ENCODE data around the gene NFATC4.

NFATC4 gene

DNA sequence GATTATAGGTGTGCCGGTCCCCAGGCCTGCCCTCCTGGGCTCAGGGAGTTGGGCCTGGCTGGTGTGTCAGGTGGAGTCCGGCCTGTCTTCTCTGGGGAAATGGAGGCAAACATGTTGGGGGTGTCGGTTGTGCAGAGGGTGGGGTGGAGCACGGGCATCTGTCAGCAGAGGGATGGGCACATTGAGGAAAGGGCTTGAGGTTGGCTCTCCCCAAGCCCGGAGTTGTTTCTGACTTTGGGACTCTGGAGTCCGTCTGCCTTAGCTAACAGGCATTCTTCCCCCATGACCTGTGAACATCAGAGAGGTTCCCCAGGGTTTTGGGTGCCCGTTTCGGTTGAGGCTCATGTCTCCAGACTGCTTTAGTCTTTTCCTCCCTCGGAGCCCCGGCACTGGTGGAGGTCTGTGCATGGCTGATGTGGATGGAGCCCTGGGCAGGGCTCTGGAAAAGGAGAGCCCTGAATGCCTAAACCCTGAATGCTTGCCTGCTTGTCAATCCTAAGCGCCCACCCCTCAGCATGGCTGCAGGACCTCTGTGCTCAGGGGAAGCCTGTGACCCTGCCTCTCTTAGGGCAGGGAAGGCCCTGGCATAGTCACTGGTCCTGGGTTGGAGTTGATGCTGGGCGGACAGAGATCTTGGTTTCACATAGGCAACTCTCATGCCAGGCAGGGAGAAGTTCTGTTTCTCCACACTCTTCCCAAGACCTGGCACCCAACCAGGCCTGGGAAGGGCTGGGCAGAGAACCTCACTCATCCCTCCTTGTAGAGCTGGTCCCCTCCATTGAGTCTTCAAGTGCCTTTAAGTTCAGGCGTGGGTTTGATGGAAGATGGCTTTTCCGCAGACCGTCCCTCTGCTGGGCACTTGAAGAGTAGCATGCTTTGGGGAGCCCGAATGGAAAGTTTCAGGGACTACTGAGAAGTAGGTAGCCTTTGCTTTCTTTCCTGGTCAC, 43.7 kb downstream of the NFATC4 start:
- no peak for DNase-seq

DNA sequence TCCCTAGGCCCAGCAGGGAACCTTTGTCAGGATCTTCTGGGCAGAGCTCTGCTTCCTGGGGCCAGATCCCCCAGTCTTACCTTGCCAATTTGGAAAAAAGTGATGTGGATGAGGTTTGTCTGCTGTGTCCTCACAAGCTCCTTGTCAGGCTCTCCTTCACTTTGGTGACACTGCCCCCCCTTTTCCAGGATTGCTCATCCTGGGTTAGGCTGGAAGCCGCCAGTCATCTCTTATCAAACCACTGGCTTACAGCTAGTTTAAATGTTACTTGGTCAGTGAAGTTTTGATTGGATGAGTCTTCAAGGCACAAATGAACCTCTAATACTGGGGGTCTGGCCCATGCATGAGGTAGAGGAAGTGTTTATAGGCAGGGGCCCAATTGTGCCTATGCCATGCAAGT, 46.1 kb downstream of the NFATC4 start:
- DNase-seq = no peak

DNA sequence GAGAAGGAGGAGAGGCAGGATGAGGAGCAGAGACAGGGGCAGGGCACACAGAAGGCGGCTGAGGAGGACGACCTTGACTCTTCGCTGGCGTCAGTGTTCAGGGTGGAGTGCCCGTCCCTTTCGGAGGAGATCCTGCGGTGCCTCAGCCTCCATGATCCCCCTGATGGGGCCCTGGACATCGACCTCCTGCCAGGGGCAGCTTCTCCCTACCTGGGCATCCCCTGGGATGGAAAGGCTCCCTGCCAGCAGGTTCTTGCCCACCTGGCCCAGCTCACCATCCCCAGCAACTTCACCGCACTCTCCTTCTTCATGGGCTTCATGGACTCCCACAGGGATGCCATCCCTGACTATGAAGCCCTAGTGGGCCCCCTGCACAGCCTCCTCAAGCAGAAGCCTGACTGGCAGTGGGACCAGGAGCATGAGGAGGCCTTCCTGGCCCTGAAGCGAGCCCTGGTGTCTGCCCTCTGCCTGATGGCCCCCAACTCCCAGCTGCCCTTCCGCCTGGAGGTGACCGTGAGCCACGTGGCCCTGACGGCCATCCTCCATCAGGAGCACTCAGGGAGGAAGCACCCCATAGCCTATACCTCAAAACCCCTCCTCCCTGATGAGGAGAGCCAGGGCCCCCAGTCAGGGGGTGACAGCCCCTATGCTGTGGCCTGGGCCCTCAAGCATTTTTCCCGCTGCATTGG, 46.9 kb downstream of the NFATC4 start:
- DNase-seq = no peak

DNA sequence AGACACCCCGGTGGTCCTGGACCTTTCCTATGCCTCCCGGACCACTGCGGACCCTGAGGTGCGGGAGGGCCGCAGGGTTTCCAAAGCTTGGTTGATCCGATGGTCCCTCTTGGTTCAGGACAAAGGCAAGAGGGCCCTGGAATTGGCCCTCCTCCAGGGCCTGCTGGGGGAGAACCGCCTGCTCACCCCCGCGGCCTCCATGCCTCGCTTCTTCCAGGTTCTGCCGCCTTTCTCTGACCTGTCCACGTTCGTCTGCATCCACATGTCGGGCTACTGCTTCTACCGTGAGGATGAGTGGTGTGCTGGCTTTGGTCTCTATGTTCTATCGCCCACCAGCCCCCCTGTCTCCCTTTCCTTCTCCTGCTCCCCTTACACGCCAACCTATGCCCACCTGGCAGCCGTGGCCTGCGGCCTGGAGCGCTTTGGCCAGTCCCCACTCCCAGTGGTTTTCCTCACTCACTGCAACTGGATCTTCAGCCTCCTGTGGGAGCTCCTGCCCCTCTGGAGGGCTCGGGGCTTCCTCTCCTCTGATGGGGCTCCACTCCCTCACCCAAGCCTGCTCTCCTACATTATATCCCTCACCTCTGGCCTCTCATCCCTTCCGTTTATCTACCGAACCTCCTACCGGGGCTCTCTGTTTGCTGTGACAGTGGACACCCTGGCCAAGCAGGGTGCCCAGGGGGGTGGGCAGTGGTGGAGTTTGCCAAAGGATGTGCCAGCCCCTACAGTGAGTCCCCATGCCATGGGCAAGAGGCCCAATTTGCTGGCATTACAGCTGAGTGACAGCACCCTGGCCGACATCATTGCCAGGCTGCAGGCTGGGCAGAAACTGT, 47.7 kb downstream of the NFATC4 start:
- no peak for DNase-seq

DNA sequence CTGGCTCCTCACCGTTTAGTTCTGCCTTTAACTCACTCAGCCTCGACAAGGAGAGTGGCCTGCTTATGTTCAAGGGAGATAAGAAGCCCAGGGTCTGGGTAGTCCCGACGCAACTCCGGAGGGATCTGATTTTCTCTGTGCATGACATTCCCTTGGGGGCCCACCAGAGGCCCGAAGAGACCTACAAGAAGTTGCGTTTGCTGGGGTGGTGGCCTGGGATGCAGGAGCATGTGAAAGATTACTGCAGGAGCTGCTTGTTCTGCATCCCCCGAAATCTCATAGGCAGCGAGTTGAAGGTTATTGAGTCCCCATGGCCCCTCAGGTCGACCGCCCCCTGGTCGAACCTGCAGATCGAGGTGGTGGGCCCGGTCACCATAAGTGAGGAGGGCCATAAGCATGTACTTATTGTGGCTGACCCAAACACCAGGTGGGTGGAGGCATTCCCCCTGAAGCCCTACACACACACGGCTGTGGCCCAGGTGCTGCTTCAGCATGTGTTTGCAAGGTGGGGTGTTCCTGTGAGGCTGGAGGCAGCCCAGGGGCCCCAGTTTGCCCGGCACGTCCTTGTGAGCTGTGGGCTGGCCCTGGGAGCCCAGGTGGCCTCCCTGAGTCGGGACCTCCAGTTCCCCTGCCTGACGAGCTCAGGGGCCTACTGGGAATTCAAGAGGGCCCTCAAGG, 48.4 kb downstream of the NFATC4 start:
- no peak for DNase-seq

DNA sequence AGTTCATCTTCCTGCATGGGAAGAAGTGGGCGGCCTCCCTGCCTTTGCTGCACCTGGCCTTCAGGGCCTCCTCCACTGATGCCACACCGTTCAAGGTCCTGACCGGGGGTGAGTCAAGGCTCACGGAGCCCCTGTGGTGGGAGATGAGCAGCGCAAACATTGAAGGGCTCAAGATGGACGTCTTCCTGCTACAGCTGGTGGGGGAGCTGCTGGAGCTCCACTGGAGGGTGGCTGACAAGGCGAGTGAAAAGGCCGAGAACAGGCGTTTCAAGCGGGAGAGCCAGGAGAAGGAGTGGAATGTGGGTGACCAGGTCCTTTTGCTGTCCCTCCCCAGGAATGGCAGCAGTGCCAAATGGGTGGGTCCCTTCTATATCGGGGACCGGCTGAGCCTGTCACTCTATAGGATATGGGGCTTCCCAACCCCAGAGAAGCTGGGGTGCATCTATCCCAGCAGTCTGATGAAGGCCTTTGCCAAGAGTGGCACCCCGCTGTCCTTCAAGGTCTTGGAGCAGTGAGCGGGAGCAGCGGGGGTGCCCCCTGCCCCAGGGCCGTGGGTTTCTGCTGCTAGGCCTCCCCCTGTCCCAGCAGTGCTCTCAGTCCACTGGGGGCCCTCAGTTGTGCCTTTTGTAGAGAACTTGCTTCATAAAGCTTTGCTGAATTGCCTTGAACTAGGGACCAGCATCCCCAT, 49.1 kb downstream of the NFATC4 start:
- no peak for DNase-seq

DNA sequence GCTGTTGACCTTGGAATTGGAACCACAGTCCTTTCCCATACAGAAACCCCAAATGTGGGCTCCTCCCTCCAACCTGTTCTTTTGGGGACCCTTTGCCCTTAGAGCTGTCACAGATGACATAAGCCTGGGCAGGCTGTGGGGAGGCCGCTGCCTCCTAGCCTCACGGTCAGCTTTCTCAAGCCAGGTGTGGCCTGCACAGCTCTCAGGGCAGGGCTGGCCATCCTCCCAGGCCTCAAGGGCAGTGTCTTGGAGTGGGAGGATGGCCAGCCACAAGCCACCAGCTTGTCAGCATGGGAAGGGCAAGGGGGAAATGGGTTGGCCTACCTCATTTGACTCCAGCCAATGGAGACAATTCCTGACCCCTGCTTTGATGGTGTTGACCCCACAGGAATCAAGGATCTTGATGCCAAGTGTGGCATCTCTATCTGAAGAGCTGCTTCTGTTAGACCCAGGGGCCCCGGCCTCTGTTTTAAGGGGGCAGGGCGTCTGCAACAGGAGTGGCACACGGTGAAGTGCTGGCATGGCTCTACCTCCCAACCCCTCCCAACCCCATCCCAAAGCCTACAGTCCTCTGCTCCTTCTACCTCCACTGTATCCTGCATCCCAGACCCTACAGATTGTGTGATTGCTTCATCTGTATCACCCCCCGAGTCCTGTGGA, 50.0 kb downstream of the NFATC4 start:
- no peak for DNase-seq

DNA sequence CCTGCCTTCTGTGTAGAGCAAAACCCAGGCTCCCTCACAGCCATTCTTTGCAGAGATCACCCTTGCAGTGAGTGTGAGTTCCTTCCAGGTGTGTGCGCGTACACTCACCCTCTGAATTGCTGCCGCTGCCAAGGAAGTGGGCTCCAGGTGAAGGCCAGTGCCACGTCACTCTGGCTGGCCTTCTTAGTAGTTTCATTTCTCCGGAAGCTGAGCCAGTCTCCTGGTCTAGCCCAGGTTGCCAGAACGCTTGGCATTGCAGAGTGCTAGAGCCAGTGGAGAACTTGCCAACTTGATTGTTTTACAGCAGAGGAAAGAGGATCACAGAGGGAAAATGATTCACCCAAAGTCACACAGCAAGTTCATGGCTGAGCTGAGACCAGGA, 50.5 kb downstream of the NFATC4 start:
- DNase-seq = no peak

DNA sequence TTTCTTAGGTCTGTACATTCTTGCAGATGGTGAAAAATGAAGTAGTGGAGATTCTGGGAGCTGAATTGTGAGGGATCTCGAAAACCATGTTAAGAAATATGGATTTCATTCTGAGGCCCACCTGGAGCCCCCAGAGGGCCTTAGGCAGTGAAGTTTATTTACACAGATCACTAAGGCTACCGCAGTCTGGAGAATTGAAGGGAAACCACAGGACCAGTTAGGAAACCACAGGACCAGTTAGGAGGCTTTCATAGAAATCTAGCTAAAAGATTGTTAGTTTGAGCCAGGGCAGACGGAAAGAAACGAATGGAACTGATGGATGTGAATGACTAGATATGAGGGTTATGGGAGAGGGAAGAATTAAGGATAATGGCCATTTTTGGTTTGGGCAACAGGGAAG, 54.3 kb downstream of the NFATC4 start:
- no peak for DNase-seq

DNA sequence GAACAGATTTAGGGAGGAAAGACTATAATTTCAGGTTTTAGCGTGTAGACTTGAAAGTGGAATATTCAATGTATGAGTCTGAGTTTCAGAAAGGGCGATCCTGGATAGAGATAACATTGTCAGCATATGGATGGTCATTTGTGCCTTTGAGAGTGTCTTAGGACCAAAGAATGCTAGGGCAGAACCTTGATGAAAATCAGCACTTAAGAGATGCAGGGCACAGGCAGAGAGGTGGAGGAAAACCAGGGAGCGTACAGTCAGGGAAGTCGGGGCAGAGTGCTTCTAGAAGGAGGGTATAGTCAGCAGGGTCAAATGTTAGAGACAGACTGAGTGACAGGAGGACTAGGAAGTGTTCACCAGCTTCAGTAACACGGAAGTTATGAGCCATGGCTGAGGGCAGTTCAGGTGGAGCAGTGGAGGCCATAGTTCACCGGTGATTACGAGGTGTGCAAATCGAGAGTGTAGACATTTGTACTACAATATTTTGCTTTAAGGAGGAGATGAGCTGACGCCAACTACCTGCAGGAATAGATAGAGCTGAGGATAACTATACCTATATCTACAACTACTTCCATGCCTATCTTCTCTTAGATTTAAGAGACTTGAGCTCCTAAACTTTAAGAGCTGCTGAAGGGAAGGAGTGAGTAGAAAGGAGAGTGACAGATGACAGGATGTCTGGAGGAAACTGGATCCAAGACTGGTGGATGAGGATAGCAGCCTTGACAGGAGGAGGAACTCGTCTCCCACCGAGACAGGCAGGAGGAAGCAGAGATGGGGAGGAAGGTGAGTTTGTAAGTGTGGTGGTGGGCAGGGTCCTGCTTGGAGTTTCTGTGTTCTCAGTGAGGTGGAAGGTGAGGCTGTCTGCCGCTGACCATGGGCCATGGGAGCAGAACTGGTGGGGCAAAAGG, 55.0 kb downstream of the NFATC4 start:
- no peak for DNase-seq

DNA sequence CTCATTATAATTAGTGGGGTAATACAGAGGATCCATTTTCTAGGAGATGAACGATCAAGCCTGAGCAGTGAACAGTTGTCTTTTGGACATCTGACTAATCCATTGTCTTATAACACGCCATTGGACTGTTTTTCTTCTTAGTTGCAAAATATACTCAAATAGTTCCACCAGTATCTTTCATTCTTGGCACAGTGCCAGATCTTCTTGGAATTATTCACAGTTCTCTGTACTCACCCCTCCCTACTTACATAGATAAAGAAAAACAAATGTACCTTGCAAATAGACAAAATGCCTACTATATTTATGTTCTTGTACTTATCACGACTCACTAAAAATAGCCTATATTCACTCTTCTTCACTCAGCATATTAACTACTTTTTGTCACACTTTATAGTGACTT, 57.7 kb downstream of the NFATC4 start:
- DNase-seq = no peak

DNA sequence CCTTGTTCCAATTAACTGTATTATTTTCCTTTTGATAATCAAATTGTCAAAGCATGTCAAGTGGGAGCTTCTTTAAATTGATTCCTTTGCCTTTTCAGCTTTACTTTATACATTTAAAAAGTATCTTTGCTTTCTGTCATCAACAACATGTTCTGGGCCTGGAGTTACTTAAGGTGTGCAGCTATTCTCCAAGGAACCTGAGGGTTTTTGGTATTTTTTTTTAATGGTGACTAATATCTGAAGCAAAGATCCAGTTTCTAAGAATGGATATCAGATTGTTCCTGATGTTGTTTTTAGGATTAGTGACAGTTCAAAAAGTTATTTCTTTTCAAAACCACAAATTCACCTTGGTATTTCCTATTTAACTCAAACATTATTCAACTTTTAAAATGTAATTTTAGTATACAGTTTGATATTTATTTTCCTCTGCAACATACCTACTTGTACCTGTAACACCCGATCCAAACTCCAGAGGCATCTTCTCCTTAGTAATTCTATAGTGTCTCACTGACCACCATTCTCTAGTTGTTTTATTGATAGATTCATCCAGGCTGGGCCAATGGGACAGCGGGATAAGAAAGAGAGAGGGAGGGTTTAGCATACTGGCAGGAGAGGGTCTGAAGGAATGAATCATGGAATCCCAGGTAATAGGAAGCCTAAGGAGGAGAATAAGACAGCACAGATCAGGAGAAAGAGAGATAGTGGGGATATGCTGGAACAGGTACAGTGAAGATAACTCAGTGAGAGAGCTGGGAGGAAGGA, 58.3 kb downstream of the NFATC4 start:
- no peak for DNase-seq

DNA sequence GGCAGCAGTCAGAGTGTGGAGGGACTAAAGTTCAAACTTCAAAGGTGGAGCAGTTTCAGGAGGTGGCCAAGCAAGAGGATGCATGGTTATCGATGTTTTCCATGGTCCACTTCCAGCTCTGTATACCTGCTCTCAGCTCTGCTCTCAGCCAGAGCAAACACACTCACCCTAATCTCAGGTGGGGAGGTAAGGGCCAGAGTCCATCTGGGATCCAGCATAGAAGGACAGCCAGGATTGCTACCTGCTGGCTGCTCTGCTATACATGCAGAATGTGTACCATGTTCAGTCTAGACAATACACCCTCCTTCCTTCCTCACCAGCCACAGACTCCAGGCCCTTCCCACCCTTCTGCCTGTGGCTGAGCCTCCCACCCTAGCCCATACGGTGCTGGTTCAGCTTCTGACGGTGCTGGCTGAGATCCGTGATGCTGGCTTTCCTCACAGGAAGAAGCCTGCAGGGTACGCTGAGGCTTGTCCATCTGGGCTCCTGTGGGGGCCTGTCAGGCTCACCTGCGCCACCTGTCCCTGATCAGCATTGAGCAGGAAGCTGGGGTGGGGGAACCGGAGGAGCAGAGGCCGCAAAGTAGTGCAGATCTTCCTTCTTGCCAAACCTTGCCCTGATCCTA, 59.0 kb downstream of the NFATC4 start:
- no peak for DNase-seq

DNA sequence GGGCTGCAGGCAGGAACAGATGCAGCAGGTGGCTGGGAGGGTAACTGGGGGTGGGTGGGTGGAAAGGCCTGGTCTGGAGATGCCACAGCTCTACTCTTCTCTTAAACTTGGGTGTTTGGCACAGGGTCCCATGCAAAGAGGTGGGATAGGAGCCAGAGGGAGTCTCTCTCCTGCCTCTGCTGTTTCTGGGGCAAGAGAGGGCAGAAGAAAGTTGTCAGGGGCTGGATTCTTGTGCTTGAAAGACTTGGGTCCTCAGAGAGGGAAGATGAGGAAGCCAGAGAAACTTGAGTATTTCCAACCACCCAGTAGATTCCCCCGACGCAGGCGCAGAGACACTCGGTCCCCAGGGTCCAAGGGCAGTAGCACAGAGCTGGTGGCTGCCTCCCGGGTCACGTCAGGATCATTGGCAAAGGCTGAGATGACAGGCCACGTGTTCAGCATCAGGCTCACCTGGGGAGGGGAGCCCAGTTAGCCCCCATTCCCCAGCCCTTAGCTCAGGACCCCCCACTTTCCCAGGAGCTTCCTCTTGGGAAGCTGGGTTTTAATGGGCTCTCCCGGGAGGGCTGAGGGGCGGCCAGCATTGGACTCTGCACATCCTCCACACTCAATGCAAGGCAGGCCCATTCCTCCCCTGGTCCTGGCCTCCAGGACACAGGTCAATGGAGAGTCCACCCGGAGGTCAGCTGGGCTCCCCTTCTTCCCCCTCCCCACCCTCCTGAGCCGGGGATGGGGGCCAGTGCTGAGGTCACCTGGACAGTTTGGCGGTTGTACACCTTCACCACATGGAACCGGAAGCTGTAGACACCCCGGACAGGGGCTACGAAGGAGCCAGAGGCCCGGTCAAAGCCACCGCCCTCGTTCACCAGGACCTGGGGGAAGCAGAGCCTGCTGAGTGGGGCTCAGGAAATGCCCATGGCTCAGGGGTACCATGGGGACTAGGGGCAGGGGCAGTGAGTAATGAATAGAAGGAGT, 59.8 kb downstream of the NFATC4 start:
- no peak for DNase-seq

DNA sequence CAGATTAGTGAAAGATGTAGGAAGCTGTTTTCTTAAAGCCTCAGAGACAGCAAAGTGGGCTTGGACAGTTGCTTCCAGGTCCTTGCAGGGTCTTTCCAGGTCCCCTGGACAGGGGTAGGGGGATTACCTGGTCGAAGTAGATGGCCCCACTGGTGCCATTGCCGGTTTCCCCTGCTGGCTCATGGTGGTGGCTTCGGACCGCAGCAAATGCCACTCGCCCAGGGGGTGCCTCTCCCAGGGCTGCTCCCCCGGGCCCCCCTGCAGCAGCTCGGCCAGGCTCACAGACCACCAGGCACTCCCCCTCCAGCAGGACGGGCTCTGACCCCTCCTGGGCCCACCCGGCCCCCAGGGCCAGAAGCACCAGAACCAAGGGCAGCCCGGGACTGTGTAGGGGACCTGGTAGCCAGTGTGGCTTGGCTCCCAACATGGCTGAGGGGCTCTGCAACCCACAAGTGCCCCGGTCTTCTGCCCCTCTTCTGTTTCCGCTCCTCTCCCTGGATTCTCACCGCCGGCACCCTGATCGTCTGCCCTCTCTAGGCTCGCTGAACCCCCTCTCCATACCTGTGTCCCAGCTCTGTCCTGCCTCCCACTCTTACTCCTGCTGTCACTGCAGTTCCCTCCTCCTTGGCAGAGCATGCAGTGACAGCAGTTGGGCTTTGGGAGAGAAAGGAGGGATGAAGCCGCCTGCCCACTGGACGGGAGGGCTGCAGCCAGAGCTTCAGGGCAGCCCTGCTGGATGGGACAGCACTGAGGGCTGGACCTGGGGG, 60.8 kb downstream of the NFATC4 start:
- no peak for DNase-seq

Measured in activated gamma-delta T cell treated with Interleukin-2 at 50 U/mL for 16 hours (primary cell).